ENCODE measurements around the gene CLDN14.

The CLDN14 gene

DNA sequence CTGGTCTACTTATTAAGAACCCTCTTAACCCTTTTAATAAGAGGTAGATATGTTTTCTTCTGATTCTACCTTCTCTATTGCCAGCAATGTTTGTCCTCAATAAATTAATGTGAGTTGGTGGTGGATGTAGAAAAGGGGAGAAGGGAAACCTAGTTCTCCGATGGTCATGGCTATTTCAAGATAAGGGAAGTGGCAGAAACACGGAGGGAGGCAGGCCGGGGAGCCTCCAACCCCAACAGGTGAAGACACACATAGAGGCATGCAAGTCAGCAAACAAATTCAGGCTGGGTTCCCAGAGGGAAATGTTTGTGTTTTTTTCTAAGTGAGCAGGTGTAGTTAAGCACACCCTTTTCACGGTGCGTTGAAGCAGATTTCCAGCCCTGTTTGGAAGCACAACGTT is 31.0 kb upstream of the CLDN14 start:
- Histone ChIP-seq H2BK12ac (ENCODE audit: low read length) (peak overlapping the region; percentile 87), H3K18ac (ENCODE audit: low read length) (no peak overlapping the region), H3K4me2 (ENCODE audit: low read length) (no peak overlapping the region), H4K12ac (ENCODE audit: low read depth, low read length) (no peak overlapping the region), H3K79me1 (ENCODE audit: low read length) (peaks cover 7% of the 10 kb centered on the region), H3K23ac (ENCODE audit: low read length) (no peak overlapping the region), H3K79me2 (ENCODE audit: control insufficient read depth, insufficient read depth, low read length, poor library complexity) (no peaks in the 10 kb centered on the region), H3K4ac (ENCODE audit: low read depth, low read length) (no peak overlapping the region), H3K27me3 (ENCODE audit: insufficient read depth, low read length) (no peaks in the 10 kb centered on the region), H3K9ac (ENCODE audit: low read length) (no peak overlapping the region), H3K9me3 (ENCODE audit: insufficient read depth, low read depth, low read length) (no peaks in the 10 kb centered on the region), H4K91ac (ENCODE audit: low read depth, low read length) (no peak overlapping the region), H2AK5ac (ENCODE audit: low read length) (no peak overlapping the region), H2BK5ac (ENCODE audit: low read depth, low read length, poor library complexity) (no peak overlapping the region), H3K4me3 (ENCODE audit: low read depth, low read length) (no peak overlapping the region), H3K4me1 (ENCODE audit: control insufficient read depth in 1 of 2, insufficient read depth in 2 of 2, low read length in 2 of 2) (peaks cover 20 to 21% of the 10 kb centered on the region in 2 experiments), H3K14ac (ENCODE audit: low read length) (peak overlapping the region; percentile 33), H3K36me3 (ENCODE audit: control insufficient read depth in 1 of 2, insufficient read depth in 2 of 2, low read length in 2 of 2) (no peaks in the 10 kb centered on the region), H4K8ac (ENCODE audit: low read depth, low read length) (no peak overlapping the region), H2BK120ac (ENCODE audit: insufficient read depth, low read length, poor library complexity) (peak overlapping the region; percentile 88), H3K27ac (ENCODE audit: low read depth, low read length) (peak overlapping the region; percentile 64), H2AFZ (ENCODE audit: insufficient read depth, low read length, poor library complexity) (no peak overlapping the region)
- WGBS (ENCODE audit: extremely low coverage, insufficient coverage, insufficient read length), result no CpG with 5 or more reads among the region's 6 CpGs
- DNase-seq, result no peak

DNA sequence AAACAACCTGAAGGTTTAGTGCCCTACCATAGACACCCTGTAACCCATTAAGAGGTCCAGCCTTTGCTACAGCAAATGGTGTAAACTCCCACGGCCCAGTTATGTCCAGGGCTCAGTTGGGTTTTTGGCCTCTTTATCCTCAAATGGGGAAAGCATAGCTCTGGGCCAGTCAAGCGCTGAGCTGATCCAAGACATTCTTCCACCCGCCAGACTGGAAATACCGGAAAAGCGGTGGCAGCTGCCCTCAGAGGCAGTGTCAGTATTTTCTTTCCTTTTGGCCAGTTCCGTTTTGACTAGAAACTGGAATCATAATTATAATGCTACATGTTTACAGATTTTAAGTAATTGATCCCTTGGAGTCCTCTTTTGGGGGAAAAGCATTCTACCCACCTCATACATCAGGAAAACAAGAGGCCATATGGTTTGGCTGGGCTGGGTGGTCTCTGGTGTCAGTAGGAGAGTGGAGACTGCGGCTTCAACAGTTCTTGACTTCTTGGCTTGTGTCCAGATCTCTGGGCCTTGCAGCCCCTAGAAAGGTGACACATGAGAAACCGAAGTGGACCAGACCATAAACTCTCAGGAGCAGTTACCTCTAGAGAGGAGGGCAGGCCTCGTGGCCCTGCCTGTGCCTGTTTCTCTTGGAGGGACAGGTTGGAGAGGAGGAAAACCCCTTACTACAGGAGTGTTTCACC is 30.2 kb upstream of the CLDN14 start:
- peaks cover 7% of the 10 kb centered on the region for H3K79me1 ChIP-seq (ENCODE audit: low read length)
- H3K9ac ChIP-seq (ENCODE audit: low read length), result no peak overlapping the region
- H3K9me3 ChIP-seq (ENCODE audit: insufficient read depth, low read depth, low read length), result no peaks in the 10 kb centered on the region
- peaks cover 21% of the 10 kb centered on the region in 2 experiments for H3K4me1 ChIP-seq (ENCODE audit: control insufficient read depth in 1 of 2, insufficient read depth in 2 of 2, low read length in 2 of 2)
- no peak overlapping the region for H4K12ac ChIP-seq (ENCODE audit: low read depth, low read length)
- H2AFZ ChIP-seq (ENCODE audit: insufficient read depth, low read length, poor library complexity), result no peak overlapping the region
- H4K91ac ChIP-seq (ENCODE audit: low read depth, low read length), result peak overlapping the region; percentile 40
- H3K4me3 ChIP-seq (ENCODE audit: low read depth, low read length), result no peak overlapping the region
- peak overlapping the region; percentile 33 for H2BK120ac ChIP-seq (ENCODE audit: insufficient read depth, low read length, poor library complexity)
- H2BK12ac ChIP-seq (ENCODE audit: low read length), result peak overlapping the region; percentile 4
- WGBS (ENCODE audit: extremely low coverage, insufficient coverage, insufficient read length), result no CpG with 5 or more reads among the region's 9 CpGs
- peak overlapping the region; percentile 10 for H3K14ac ChIP-seq (ENCODE audit: low read length)
- H3K4ac ChIP-seq (ENCODE audit: low read depth, low read length), result no peak overlapping the region
- peak overlapping the region; percentile 73 for H2BK5ac ChIP-seq (ENCODE audit: low read depth, low read length, poor library complexity)
- no peaks in the 10 kb centered on the region for H3K36me3 ChIP-seq (ENCODE audit: control insufficient read depth in 1 of 2, insufficient read depth in 2 of 2, low read length in 2 of 2)
- no peak overlapping the region for H2AK5ac ChIP-seq (ENCODE audit: low read length)
- no peaks in the 10 kb centered on the region for H3K27me3 ChIP-seq (ENCODE audit: insufficient read depth, low read length)
- peak overlapping the region; percentile 64 for H3K27ac ChIP-seq (ENCODE audit: low read depth, low read length)
- H4K8ac ChIP-seq (ENCODE audit: low read depth, low read length), result peak overlapping the region; percentile 8
- peak; percentile 94 to 98 for DNase-seq
- peak overlapping the region; percentile 7 for H3K18ac ChIP-seq (ENCODE audit: low read length)
- peak overlapping the region; percentile 56 for H3K4me2 ChIP-seq (ENCODE audit: low read length)
- no peaks in the 10 kb centered on the region for H3K79me2 ChIP-seq (ENCODE audit: control insufficient read depth, insufficient read depth, low read length, poor library complexity)
- H3K23ac ChIP-seq (ENCODE audit: low read length), result no peak overlapping the region

DNA sequence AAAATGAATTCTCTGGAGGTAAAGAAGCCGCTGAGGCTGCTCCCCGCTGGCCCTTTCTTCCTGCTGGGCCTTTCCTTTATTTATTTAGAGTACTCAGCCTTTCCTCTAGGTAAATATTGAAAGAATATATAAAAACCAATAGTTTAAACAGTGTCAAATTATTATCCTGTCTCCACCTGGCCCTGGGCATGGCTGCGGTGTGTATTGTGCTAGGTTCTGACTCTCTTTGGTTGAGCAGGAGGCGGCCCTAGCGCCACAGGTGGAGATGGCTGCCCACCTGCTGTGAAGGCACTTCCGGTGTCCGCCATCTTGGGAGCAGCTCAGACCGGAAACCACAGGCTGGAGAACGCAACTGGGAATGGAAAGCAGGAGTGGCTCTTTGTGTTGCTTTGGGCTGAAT is 29.0 kb upstream of the CLDN14 start:
- Histone ChIP-seq H4K8ac (ENCODE audit: low read depth, low read length) (no peak overlapping the region), H3K79me2 (ENCODE audit: control insufficient read depth, insufficient read depth, low read length, poor library complexity) (no peaks in the 10 kb centered on the region), H3K4me1 (ENCODE audit: control insufficient read depth in 1 of 2, insufficient read depth in 2 of 2, low read length in 2 of 2) (peaks cover 21% of the 10 kb centered on the region in 2 experiments), H3K4me3 (ENCODE audit: low read depth, low read length) (no peak overlapping the region), H3K79me1 (ENCODE audit: low read length) (peaks cover 7% of the 10 kb centered on the region), H2AK5ac (ENCODE audit: low read length) (no peak overlapping the region), H4K12ac (ENCODE audit: low read depth, low read length) (no peak overlapping the region), H2BK120ac (ENCODE audit: insufficient read depth, low read length, poor library complexity) (no peak overlapping the region), H3K36me3 (ENCODE audit: control insufficient read depth in 1 of 2, insufficient read depth in 2 of 2, low read length in 2 of 2) (no peaks in the 10 kb centered on the region), H2BK5ac (ENCODE audit: low read depth, low read length, poor library complexity) (no peak overlapping the region), H3K9ac (ENCODE audit: low read length) (no peak overlapping the region), H3K14ac (ENCODE audit: low read length) (no peak overlapping the region), H2BK12ac (ENCODE audit: low read length) (peak overlapping the region; percentile 5), H3K4me2 (ENCODE audit: low read length) (no peak overlapping the region), H3K18ac (ENCODE audit: low read length) (no peak overlapping the region), H3K27ac (ENCODE audit: low read depth, low read length) (no peak overlapping the region), H3K9me3 (ENCODE audit: insufficient read depth, low read depth, low read length) (no peaks in the 10 kb centered on the region), H3K4ac (ENCODE audit: low read depth, low read length) (no peak overlapping the region), H3K27me3 (ENCODE audit: insufficient read depth, low read length) (no peaks in the 10 kb centered on the region), H3K23ac (ENCODE audit: low read length) (no peak overlapping the region), H4K91ac (ENCODE audit: low read depth, low read length) (peak overlapping the region; percentile 13), H2AFZ (ENCODE audit: insufficient read depth, low read length, poor library complexity) (no peak overlapping the region)
- no peak for DNase-seq
- no CpG with 5 or more reads among the region's 9 CpGs for WGBS (ENCODE audit: extremely low coverage, insufficient coverage, insufficient read length)

DNA sequence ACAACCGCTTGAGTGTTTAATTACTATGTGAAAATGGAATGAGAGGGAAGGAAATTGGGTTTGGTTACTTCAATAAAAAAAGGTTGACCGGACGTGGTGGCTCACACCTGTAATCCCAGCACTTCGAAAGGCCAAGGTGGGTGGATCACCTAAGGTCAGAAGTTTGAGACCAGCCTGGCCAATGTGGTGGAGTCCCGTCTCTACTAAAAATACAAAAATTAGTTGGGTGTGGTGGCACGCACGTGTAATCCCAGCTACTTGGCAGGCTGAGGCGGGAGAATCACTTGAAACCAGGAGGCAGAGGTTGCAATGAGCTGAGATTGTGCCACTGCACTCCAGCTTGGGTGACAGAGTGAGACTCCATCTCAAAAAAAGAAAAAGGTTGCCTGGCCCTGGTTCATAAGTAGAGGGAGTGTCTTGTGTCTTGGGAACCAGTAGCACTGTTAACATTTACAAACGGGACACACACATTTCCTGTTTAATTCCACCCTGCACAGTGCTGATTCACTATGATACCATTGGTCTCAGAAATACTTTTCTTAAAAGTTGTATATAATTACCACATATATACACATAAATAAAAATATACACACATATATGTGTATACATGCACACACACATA is 27.6 kb upstream of the CLDN14 start:
- no CpG with 5 or more reads among the region's 9 CpGs for WGBS (ENCODE audit: extremely low coverage, insufficient coverage, insufficient read length)
- Histone ChIP-seq H4K8ac (ENCODE audit: low read depth, low read length) (no peak overlapping the region), H4K12ac (ENCODE audit: low read depth, low read length) (no peak overlapping the region), H3K4me3 (ENCODE audit: low read depth, low read length) (no peak overlapping the region), H3K18ac (ENCODE audit: low read length) (no peak overlapping the region), H2AFZ (ENCODE audit: insufficient read depth, low read length, poor library complexity) (no peak overlapping the region), H3K9me3 (ENCODE audit: insufficient read depth, low read depth, low read length) (no peaks in the 10 kb centered on the region), H3K9ac (ENCODE audit: low read length) (no peak overlapping the region), H4K91ac (ENCODE audit: low read depth, low read length) (no peak overlapping the region), H2AK5ac (ENCODE audit: low read length) (no peak overlapping the region), H3K4me2 (ENCODE audit: low read length) (no peak overlapping the region), H3K36me3 (ENCODE audit: control insufficient read depth in 1 of 2, insufficient read depth in 2 of 2, low read length in 2 of 2) (no peaks in the 10 kb centered on the region), H2BK5ac (ENCODE audit: low read depth, low read length, poor library complexity) (no peak overlapping the region), H3K79me1 (ENCODE audit: low read length) (peaks cover 7% of the 10 kb centered on the region), H3K27ac (ENCODE audit: low read depth, low read length) (no peak overlapping the region), H3K23ac (ENCODE audit: low read length) (no peak overlapping the region), H3K4ac (ENCODE audit: low read depth, low read length) (no peak overlapping the region), H3K79me2 (ENCODE audit: control insufficient read depth, insufficient read depth, low read length, poor library complexity) (no peaks in the 10 kb centered on the region), H2BK120ac (ENCODE audit: insufficient read depth, low read length, poor library complexity) (no peak overlapping the region), H3K27me3 (ENCODE audit: insufficient read depth, low read length) (no peaks in the 10 kb centered on the region), H3K4me1 (ENCODE audit: control insufficient read depth in 1 of 2, insufficient read depth in 2 of 2, low read length in 2 of 2) (peaks cover 21% of the 10 kb centered on the region in 2 experiments), H3K14ac (ENCODE audit: low read length) (no peak overlapping the region), H2BK12ac (ENCODE audit: low read length) (no peak overlapping the region)
- DNase-seq, result no peak
